ENCODE results near the gene ZNF835.
A peak's percentile ranks its signal among the peaks of the same experiment; 100 is the strongest.

Gene ZNF835

GRCh38 chr19:56710437-56710836 is 38.9 kb upstream of the ZNF835 start:
- Histone ChIP-seq H3K4me3 (replicated peaks; ENCODE audit: insufficient read depth, low read length) (no peak overlapping the region), H3K27me3 (ENCODE audit: insufficient read depth, poor library complexity, severe bottlenecking) (no peaks in the 10 kb centered on the region), H3K27ac (replicated peaks) (no peak overlapping the region)
- no peak for DNase-seq (ENCODE audit: low read depth in 1 of 2, low spot score in 1 of 2)
- no peak for TF ChIP-seq GABPA (IDR thresholded peaks at IDR 0.05; ENCODE audit: low read depth)
- no peak for TF ChIP-seq SPI1 (IDR thresholded peaks at IDR 0.05; ENCODE audit: borderline replicate concordance, low read depth)
- TF ChIP-seq, protein P1, sequence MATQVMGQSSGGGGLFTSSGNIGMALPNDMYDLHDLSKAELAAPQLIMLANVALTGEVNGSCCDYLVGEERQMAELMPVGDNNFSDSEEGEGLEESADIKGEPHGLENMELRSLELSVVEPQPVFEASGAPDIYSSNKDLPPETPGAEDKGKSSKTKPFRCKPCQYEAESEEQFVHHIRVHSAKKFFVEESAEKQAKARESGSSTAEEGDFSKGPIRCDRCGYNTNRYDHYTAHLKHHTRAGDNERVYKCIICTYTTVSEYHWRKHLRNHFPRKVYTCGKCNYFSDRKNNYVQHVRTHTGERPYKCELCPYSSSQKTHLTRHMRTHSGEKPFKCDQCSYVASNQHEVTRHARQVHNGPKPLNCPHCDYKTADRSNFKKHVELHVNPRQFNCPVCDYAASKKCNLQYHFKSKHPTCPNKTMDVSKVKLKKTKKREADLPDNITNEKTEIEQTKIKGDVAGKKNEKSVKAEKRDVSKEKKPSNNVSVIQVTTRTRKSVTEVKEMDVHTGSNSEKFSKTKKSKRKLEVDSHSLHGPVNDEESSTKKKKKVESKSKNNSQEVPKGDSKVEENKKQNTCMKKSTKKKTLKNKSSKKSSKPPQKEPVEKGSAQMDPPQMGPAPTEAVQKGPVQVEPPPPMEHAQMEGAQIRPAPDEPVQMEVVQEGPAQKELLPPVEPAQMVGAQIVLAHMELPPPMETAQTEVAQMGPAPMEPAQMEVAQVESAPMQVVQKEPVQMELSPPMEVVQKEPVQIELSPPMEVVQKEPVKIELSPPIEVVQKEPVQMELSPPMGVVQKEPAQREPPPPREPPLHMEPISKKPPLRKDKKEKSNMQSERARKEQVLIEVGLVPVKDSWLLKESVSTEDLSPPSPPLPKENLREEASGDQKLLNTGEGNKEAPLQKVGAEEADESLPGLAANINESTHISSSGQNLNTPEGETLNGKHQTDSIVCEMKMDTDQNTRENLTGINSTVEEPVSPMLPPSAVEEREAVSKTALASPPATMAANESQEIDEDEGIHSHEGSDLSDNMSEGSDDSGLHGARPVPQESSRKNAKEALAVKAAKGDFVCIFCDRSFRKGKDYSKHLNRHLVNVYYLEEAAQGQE (IDR thresholded peaks at IDR 0.05; ENCODE audit: insufficient replicate concordance, low read depth), result no peak
- TF ChIP-seq POLR2AphosphoS5 (IDR thresholded peaks at IDR 0.05; ENCODE audit: low read depth), result no peak

DNA sequence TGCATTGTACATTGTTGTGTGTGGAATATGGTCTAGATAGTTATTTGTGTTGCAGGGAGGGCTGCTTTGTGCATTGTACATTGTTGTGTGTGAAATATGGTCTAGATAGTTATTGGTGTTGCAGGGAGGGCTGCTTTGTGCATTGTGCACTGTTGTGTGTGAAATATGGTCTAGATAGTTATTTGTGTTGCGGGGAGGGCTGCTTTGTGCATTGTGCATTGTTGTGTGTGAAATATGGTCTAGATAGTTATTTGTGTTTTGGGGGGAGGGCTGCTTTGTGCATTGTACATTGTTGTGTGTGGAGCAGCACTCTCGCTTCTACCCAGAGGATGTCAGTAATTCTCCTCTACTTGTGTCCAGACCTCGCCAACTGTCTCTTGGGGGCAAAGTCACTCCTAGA is 36.3 kb upstream of the ZNF835 start:
- H3K27me3 ChIP-seq (ENCODE audit: insufficient read depth, poor library complexity, severe bottlenecking), result no peaks in the 10 kb centered on the region
- H3K4me3 ChIP-seq (replicated peaks; ENCODE audit: insufficient read depth, low read length), result no peak overlapping the region
- H3K27ac ChIP-seq (replicated peaks), result no peak overlapping the region
- DNase-seq (ENCODE audit: low read depth in 1 of 2, low spot score in 1 of 2), result no peak
- TF ChIP-seq POLR2AphosphoS5 (IDR thresholded peaks at IDR 0.05; ENCODE audit: low read depth), result no peak
- no peak for TF ChIP-seq GABPA (IDR thresholded peaks at IDR 0.05; ENCODE audit: low read depth)
- no peak for TF ChIP-seq SPI1 (IDR thresholded peaks at IDR 0.05; ENCODE audit: borderline replicate concordance, low read depth)
- TF ChIP-seq, protein P2, sequence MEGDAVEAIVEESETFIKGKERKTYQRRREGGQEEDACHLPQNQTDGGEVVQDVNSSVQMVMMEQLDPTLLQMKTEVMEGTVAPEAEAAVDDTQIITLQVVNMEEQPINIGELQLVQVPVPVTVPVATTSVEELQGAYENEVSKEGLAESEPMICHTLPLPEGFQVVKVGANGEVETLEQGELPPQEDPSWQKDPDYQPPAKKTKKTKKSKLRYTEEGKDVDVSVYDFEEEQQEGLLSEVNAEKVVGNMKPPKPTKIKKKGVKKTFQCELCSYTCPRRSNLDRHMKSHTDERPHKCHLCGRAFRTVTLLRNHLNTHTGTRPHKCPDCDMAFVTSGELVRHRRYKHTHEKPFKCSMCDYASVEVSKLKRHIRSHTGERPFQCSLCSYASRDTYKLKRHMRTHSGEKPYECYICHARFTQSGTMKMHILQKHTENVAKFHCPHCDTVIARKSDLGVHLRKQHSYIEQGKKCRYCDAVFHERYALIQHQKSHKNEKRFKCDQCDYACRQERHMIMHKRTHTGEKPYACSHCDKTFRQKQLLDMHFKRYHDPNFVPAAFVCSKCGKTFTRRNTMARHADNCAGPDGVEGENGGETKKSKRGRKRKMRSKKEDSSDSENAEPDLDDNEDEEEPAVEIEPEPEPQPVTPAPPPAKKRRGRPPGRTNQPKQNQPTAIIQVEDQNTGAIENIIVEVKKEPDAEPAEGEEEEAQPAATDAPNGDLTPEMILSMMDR (IDR thresholded peaks at IDR 0.05; ENCODE audit: insufficient read depth, low read length), result no peak
- TF ChIP-seq, protein P1 (IDR thresholded peaks at IDR 0.05; ENCODE audit: insufficient replicate concordance, low read depth), result no peak

DNA sequence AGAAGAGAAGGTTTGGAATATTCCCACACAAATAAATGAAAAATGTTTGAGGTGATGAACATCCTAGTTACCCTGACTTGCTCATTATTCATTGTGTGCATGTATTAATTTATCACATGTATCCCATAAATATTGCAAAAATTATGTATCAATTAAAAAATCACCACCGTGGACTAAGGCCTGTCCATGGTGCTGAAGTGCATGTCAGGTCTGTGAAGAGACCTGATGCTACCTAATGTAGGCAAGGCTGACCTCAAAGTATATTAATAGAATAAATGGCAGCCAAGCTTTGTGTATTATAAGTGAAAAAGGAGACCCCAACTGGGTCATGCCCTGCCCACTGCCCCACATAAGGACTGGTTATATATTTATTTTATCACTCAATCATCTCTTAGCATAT is 34.4 kb upstream of the ZNF835 start:
- no peak for DNase-seq (ENCODE audit: low read depth in 1 of 2, low spot score in 1 of 2)
- Histone ChIP-seq H3K27me3 (ENCODE audit: insufficient read depth, poor library complexity, severe bottlenecking) (no peaks in the 10 kb centered on the region), H3K4me3 (replicated peaks; ENCODE audit: insufficient read depth, low read length) (no peak overlapping the region), H3K27ac (replicated peaks) (no peak overlapping the region)
- TF ChIP-seq GABPA (IDR thresholded peaks at IDR 0.05; ENCODE audit: low read depth), result no peak
- TF ChIP-seq, protein P1 (IDR thresholded peaks at IDR 0.05; ENCODE audit: insufficient replicate concordance, low read depth), result peak; percentile 93

DNA sequence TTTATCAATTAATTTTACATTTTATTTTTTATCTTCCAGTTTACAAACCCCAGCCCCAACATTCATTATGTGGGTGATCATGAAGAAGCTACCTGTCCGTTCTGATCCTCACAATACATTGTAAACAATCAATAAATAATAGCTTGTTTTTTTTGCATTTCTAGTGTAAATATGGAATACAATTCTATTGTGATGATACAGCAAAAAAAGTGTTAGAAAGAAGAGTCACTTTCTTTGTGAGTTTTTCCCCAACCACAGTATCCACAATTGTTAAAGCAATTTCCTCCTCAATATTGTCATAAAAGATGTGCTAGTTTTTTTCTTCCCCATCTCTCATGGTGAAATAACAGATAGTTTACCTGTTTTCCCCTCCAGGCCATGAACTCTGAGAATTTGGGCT is 30.3 kb upstream of the ZNF835 start:
- Histone ChIP-seq H3K4me3 (replicated peaks; ENCODE audit: insufficient read depth, low read length) (no peak overlapping the region), H3K27ac (replicated peaks) (no peak overlapping the region), H3K27me3 (ENCODE audit: insufficient read depth, poor library complexity, severe bottlenecking) (no peaks in the 10 kb centered on the region)
- no peak for DNase-seq (ENCODE audit: low read depth in 1 of 2, low spot score in 1 of 2)
- TF ChIP-seq, protein P2 (IDR thresholded peaks at IDR 0.05; ENCODE audit: insufficient read depth, low read length), result no peak
- TF ChIP-seq SPI1 (IDR thresholded peaks at IDR 0.05; ENCODE audit: borderline replicate concordance, low read depth), result no peak
- TF ChIP-seq GABPA (IDR thresholded peaks at IDR 0.05; ENCODE audit: low read depth), result no peak
- no peak for TF ChIP-seq POLR2AphosphoS5 (IDR thresholded peaks at IDR 0.05; ENCODE audit: low read depth)
- TF ChIP-seq, protein P1 (IDR thresholded peaks at IDR 0.05; ENCODE audit: insufficient replicate concordance, low read depth), result no peak

Data from HL-60 (cell line).